NB4 (cell line): Measurements from ENCODE around the gene TRRAP.

Source experiments
- CTCF ChIP-seq: IDR thresholded peaks from one replicate; pipeline ENCODE4 v1.5.1; 2012; ENCODE audit warnings: low read depth, low read length
- POLR2A ChIP-seq: IDR thresholded peaks from 2 replicates; pipeline ENCODE4 v1.6.1; 2011; ENCODE audit warnings: mild to moderate bottlenecking; ENCODE audit not compliant: insufficient read length; ENCODE audit errors: extremely low read depth
- TF ChIP-seq, protein P1 (sequence below): IDR thresholded peaks from 2 replicates; pipeline ENCODE4 v1.6.1; 2011; ENCODE audit warnings: low read depth, low read length

GRCh38 chr7:99000904-99001465, 122.7 kb downstream of the TRRAP start:
- TF ChIP-seq CTCF (no peak), POLR2A (no peak)
- TF ChIP-seq, protein P1, sequence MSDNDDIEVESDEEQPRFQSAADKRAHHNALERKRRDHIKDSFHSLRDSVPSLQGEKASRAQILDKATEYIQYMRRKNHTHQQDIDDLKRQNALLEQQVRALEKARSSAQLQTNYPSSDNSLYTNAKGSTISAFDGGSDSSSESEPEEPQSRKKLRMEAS, result no peak
